Neural progenitor cell (in vitro differentiated cells): ENCODE data around the gene VPS72.

Source experiments
- EZH2 ChIP-seq: fragments of 200-600 bp; sonication (generic); IDR thresholded peaks from 2 replicates; pipeline ENCODE4 v1.6.1; 2017; ENCODE audit warnings: antibody characterized with exemption, mild to moderate bottlenecking, moderate library complexity
- EZH2phosphoT487 ChIP-seq: fragments of 200-600 bp; sonication (generic); IDR thresholded peaks from 2 replicates; pipeline ENCODE4 v1.6.1; 2017; ENCODE audit warnings: antibody characterized with exemption
- TF ChIP-seq, protein P1 (sequence below): fragments of 200-600 bp; sonication (generic); IDR thresholded peaks from 2 replicates; pipeline ENCODE4 v1.5.1; 2017; ENCODE audit warnings: antibody characterized with exemption, mild to moderate bottlenecking

DNA sequence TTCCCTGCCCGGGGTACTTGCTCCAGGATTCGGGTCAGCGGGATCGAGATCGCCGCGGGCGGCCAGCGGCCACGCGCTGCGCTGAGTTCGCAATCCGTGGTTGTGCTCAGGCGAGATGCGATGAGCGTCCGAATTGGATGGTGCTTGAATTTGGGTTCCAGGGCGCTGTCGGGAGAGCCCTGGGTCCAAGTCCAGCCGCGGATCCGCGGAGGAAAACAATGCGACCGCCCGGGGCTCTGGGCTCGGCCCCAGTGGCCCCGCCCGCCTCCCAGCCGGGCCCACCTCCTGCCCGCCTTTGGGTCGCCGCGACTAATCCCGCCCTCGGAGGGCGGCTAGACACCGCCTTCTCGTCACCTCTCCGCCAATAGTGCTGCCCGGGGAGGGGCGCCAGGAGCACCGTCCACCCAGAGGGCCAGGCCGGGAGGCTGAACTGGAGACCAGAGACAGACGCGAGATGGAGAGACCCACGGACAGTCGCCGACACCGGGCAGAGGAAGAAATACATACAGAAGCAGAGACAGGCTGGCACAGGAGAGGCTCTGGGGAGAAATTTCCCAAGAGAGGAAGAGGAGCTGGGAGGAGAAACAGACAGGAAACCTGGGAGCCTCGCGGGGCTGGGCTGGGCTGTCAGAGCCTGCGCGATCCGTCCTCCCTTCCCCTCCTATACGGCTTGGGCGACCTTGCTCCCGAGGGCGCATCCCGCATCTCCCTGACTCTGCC lies 43.4 kb downstream of the VPS72 start, which contains the start of gene SEMA6C:
- TF ChIP-seq, protein P1, sequence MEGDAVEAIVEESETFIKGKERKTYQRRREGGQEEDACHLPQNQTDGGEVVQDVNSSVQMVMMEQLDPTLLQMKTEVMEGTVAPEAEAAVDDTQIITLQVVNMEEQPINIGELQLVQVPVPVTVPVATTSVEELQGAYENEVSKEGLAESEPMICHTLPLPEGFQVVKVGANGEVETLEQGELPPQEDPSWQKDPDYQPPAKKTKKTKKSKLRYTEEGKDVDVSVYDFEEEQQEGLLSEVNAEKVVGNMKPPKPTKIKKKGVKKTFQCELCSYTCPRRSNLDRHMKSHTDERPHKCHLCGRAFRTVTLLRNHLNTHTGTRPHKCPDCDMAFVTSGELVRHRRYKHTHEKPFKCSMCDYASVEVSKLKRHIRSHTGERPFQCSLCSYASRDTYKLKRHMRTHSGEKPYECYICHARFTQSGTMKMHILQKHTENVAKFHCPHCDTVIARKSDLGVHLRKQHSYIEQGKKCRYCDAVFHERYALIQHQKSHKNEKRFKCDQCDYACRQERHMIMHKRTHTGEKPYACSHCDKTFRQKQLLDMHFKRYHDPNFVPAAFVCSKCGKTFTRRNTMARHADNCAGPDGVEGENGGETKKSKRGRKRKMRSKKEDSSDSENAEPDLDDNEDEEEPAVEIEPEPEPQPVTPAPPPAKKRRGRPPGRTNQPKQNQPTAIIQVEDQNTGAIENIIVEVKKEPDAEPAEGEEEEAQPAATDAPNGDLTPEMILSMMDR, result no peak
- TF ChIP-seq EZH2 (no peak), EZH2phosphoT487 (no peak)
